CD4-positive, alpha-beta T cell treated with Interleukin-10 for 1 hour (primary cell): ENCODE measurements around the gene ESYT2.

Experiments
- DNase-seq: peaks from one replicate; pipeline ENCODE4 v3.0.0-alpha.2; 2020

Gene ESYT2

GRCh38 chr7:158825628-158826289, 3.5 kb downstream of the ESYT2 start:
- DNase-seq: no peak

- DNase-seq: peak; percentile 85
These were observed 5.3 kb downstream of the ESYT2 start for GRCh38 chr7:158824028-158824427.

GRCh38 chr7:158821171-158822031, 7.9 kb downstream of the ESYT2 start:
- DNase-seq: no peak

DNA sequence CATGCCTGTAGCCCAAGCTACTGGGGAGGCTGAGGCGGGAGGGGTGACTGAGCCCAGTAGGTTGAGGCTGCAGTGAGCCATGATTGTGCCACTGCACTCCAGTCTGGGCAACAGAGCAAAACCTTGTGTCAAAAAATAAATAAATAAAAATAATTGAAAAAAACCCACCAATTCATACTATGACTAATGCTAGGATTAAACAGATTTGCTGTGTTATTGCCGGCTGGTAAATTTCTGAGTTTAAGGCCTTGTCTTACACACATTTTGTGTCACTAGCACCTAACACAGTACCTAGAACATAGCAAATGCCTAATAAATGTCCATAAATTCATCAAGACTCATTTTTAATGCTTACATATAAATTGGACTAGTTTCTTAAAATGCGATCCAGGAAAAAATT, 8.7 kb downstream of the ESYT2 start:
- no peak for DNase-seq

DNA sequence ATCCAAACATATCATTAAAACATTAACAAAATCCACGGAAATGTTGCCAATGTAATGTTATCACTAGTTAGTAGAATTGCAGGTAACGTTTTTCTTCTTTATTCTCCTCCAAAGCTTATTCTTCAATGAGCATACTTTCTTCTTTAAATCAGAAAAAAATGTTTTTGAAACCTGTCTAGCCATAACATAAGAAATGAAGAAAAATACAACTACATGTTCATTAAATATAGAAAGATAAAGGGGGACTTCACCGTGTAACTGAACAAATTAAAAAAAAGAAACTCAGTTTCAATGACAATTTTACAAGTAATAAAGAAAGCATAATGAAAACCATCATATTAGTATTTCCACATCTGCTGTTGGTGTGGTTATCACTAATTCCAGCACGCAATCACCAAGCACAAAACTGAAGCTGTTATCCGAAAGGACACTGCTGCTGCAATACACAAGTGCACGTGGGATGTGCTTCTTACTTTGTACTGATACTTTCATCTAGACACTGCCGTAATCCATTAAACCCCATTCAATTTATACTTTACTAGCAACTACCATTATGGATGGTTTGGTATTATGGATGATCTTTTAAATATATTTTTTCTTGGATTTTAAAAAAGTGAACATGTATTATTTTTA, 9.6 kb downstream of the ESYT2 start:
- DNase-seq: no peak

- DNase-seq: peak; percentile 88
These were observed 10.7 kb downstream of the ESYT2 start for GRCh38 chr7:158818325-158819213.

DNA sequence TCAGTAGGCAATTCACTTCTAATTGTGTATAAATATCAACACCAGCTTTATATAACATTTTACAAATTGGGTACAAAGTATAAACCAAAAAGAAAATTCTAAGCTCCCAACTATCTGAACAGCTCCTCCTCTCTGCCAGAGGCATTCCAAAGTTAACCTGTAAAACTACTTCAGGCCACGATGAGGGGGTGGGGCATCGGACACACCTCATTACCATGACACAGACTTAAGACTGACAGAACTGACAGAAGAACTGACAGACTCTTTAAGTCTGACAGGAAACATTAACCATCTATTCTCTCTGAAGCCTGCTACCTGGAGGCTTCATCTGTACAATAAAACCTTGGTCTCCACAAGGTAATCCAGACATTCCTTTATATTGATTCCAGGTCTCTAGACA, 12.3 kb downstream of the ESYT2 start:
- DNase-seq: peak; percentile 55

DNA sequence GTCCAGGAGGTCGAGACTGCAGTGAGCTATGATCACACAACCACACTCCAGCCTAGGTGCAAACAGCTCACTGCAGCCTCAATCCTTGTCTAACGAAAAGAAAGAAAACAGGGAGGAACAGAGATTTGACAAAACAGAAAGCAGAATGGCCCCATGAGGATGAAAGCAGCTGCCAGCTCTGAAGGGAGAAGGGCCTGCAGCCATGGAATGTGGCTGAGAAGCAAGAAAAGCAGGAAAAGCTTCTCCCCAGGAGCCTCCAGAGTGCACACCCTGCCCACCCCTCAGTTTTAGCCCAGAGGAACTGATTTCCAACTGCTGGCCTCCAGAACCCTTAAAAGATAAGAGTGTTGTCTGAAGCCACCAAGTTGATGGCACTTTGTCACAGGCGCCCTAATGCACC, 13.0 kb downstream of the ESYT2 start:
- DNase-seq: no peak

- DNase-seq: no peak
These were observed 13.5 kb downstream of the ESYT2 start for GRCh38 chr7:158815800-158816128.

DNA sequence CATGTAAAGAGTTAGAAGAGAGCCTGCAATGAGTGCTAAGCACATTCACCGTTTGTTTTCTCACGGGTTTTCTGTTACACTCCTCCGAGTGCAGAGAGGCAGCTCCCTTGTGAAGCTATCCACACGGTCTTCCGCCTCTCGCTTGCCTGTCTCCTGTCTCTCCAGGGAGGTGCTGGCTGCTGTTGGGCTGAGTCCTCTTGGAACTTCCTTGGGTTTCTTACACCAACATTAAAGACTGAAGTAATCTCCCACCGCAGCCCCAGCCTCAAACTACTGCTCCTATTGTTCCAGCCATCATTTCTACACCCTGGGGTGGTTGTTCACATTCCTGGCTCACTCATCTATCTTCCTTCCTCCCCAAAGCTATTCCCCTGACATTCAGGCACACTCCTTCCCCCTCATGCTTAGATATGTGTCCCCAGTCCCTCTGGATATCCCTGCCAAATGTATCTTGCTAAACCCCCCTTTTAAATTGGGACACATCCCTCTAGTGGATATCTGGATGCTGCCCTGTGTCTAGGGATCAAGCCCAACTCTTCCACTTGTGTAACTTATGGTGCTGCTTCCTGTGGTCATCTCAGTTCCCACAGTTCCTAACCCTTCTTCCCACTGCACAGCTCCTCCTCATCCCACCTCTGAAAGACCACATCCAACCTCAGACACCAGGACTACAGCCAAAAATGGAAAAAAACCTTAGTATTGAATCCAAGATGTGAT, 14.1 kb downstream of the ESYT2 start:
- no peak for DNase-seq

- peak; percentile 75 for DNase-seq
These were observed 14.7 kb downstream of the ESYT2 start for GRCh38 chr7:158814637-158815036.

DNA sequence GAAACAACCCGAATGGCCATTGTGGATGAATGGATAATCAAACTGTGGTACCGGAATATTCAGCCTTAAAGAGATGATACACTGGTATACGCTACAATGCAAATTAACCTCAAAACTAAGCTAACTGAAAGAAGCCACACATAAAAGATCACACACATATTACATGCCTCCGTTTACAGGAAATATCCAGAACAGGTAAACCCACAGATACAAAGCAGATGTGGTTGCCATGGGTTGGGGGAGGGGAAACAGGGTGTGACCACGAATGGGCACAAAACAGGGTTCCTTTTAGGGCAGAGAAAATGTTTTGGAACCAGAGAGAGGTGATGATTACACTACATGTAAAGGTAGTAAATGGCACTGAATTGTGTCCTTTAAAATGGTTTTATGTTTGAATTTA, 16.6 kb downstream of the ESYT2 start:
- peak; percentile 92 for DNase-seq

- DNase-seq: no peak
These were observed 17.4 kb downstream of the ESYT2 start for GRCh38 chr7:158811894-158812293.

DNA sequence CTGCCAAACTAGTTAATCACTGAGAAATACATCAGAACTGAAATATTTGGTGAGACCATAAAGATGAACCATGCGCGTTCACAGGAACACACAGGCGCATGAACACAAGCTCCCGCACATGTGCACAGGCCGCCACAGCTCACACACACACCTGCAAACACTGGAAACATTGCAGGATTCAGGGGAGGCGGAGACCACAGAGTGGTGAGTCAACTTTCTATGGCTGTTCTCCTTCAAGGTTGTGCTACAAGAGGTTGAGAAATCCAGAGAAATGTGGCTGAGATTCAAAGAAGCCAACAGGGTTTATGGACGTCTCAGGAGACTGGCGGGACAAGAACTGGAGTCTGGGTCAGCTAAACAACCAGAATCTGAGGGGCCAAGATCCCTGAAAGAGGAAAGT, 17.8 kb downstream of the ESYT2 start:
- peak; percentile 45 for DNase-seq

DNA sequence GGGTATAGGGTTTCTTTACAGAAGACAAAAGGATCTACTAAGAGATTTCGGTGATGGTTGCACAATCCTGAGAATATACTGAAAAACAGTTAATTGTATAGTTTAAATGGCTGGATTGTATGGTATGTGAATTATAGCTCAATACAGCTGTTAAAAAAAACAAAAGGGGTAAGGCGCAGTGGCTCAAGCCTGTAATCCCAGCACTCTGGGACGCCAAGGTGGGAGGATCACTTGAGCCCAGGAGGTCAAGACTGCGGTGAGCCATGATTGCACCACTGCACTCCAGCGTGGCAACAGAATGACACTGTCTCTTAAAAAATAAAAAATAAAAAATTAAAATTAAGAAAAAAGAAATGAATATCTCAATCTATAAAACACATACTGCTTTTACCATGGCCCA, 18.5 kb downstream of the ESYT2 start:
- DNase-seq: no peak

- DNase-seq: peak; percentile 59
These were observed 19.7 kb downstream of the ESYT2 start for GRCh38 chr7:158809596-158809995.

GRCh38 chr7:158808126-158808525, 21.2 kb downstream of the ESYT2 start:
- DNase-seq: no peak

GRCh38 chr7:158805937-158806336, 23.4 kb downstream of the ESYT2 start:
- no peak for DNase-seq

- no peak for DNase-seq
These were observed 23.9 kb downstream of the ESYT2 start for GRCh38 chr7:158805414-158805813.

DNA sequence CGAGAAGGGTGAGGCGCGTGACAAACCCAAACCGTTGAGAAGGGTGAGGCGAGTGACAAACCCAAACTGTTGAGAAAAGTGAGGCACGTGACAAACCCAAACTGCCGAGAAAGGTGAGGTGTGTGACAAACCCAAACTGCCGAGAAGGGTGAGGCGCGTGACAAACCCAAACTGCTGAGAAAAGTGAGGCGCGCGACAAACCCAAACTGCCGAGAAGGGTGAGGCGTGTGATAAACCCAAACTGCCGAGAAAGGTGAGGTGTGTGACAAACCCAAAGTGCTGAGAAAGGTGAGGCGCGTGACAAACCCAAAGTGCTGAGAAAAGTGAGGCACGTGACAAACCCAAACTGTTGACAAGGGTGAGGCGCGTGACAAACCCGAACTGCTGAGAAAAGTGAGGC, 25.0 kb downstream of the ESYT2 start:
- peak; percentile 63 for DNase-seq

DNA sequence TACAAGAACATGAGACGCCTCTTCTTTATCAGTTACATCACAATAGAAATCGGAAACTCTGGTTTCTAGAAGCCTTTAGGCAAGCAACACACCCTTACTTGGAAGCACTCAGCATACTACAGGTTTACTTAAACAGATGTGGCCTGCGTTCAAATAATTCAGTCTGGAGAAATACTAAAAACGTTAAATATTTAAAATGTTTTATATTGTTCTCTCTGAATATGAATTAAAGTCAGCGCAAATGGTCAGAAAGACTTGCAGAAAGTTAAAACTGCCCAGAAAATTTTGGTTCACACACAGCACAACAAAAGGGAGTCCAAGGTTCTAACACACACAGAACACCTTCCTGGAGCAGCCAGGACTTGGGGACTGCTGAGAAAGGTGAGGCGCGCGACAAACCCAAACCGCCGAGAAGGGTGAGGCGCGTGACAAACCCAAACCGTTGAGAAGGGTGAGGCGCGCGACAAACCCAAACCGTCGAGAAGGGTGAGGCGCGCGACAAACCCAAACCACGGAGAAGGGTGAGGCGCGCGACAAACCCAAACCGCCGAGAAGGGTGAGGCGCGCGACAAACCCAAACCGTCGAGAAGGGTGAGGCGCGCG, 25.8 kb downstream of the ESYT2 start:
- DNase-seq: peak; percentile 38
